SKM-1 (cell line): ENCODE data around the gene FAXDC2.
A peak's percentile ranks its signal among the peaks of the same experiment; 100 is the strongest.

Experiments
- DNase-seq: peaks from one replicate; lab custom pipeline; 2025; ENCODE audit not compliant: unreplicated experiment; lab: John Stamatoyannopoulos, UW

The FAXDC2 gene, protein sequence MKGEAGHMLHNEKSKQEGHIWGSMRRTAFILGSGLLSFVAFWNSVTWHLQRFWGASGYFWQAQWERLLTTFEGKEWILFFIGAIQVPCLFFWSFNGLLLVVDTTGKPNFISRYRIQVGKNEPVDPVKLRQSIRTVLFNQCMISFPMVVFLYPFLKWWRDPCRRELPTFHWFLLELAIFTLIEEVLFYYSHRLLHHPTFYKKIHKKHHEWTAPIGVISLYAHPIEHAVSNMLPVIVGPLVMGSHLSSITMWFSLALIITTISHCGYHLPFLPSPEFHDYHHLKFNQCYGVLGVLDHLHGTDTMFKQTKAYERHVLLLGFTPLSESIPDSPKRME

GRCh38 chr5:154850255-154851062 lies at the start of gene FAXDC2:
TSS of gene FAXDC2 (minus strand) at chr5:154850603. CDS start at chr5:154838178, 12,425 bp downstream.
- no peak for DNase-seq

DNA sequence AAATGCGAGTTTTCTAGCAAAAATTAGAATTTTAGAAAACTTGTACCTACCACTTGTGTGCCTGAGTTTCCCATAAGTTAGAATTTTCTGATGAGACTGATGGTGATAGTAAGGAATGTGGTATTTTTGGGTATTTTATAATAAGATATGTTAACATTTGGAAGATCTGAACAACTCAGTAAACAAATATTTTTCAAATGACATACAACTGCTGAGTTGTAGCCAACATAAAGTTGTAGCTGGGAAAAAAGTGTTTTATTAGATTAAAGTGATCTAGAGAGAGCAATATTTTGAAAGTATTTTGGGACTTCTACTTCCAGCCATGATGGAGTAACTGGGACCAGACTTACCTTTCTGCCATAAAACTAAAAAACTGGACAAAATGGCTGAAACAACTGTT lies 49.7 kb upstream of the FAXDC2 start:
- DNase-seq: no peak

DNA sequence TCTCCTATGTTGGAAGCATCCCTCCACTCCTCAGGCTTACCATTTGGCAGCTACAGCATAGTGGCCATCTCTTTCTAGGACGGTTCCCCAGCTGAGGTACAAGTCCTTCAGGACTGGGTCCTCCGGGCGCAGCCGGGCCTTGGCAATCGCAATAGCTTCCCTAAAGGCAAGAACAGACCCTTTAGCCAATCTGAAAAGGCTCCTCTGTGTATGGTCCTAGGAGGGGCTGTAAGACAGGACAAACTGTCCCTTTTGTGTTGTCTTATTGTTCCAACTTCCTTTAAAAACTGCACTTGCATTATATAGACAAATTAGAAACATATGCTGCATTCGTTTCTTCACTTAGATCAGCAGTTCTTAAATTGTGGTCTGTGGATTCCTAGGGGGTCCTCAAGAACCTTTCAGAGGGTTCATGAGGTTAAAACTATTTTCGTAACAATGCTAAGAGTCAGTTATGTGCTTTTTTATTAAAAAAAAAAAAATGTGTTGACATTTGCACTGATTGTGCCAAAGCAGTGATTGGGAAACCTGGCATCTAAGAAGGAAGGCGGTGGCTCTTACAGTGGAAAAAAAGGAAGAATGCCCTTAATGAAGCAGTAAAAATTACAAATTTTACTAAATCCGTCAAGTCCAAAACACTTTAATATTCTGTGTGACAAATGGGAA lies 48.9 kb upstream of the FAXDC2 start:
- no peak for DNase-seq

GRCh38 chr5:154898210-154898609 lies 47.8 kb upstream of the FAXDC2 start:
- DNase-seq: no peak

- DNase-seq: no peak
Measured at GRCh38 chr5:154896562-154897165, 46.3 kb upstream of the FAXDC2 start.

- DNase-seq: no peak
Measured at GRCh38 chr5:154895606-154896561, 45.5 kb upstream of the FAXDC2 start.

DNA sequence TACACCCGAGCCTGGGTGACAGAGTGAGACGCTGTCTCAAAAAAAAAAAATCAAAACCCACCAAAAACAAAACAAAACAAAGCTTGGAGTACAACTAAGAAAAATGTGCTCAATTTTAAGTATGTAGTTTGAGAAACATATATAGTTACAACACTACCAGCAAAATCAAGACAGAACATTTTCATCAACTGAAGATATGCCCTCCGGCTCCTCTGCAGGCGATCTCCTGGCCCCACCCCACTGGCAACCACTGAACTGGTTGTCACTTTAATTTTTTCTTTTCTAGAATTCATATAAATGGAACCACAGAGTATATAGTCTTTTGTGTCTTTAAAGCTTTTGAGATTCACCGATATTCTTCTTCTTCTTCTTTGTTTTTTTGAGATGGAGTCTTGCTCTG lies 43.0 kb upstream of the FAXDC2 start:
- no peak for DNase-seq

DNA sequence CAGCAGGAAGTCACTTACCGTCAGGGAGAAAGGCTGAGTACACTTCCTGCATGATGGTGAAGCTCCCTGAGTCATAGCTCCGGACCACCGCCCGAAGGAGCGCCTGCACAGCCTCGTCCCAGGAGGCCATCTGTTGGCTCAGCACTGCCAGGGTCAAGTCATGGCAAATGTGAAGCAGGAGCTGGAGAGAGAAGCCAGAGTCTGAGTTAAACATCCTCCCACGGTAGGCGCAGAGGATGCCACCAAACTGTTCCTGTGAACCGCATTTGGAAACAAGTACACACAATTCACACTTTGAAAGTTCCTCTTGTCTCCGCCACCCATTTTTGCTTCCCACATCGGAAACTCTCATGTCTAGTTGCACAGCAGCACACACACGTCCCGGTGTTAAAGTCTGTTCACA lies 42.0 kb upstream of the FAXDC2 start:
- DNase-seq: no peak

GRCh38 chr5:154885439-154885838 lies 35.0 kb upstream of the FAXDC2 start:
- peak; percentile 78 for DNase-seq

DNA sequence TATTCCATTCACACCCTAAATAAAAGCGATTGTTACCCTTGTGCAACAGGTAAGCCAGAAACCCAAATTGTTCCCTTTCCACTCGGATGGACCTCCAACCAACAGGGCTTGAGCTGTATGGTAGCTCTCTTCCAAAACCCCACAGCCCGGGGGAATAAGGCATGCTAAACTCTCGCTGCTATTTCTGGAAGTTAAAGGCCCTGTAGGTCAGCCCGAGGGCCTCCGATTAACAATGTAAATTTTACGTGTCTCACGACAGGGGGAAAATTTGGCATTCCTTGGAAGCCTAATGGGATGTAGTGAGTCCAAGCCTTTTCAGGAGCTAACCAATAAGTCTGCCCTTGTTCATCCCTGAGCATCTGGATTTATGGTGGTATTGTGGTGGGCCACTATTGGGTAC lies 34.0 kb upstream of the FAXDC2 start:
- no peak for DNase-seq

DNA sequence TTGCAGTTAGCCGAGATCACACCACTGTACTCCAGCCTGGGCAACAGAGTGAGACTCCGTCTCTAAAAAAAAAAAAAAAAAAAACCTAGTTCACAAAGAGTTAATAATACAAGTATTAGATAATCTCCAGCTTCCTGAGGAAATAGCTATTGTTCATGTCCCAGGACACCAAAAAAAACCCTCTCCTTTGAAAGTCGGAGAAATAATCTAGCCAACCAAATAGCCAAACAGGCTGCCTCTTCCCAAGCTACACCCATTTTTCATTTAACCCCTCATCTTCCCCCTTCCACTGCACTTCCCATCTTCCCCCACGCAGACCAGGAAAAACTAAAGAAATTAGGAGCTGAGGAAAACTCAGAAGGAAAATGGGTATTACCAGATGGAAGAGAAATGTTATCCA lies 31.6 kb upstream of the FAXDC2 start:
- no peak for DNase-seq

- DNase-seq: no peak
Measured at GRCh38 chr5:154878642-154879335, 28.4 kb upstream of the FAXDC2 start.

DNA sequence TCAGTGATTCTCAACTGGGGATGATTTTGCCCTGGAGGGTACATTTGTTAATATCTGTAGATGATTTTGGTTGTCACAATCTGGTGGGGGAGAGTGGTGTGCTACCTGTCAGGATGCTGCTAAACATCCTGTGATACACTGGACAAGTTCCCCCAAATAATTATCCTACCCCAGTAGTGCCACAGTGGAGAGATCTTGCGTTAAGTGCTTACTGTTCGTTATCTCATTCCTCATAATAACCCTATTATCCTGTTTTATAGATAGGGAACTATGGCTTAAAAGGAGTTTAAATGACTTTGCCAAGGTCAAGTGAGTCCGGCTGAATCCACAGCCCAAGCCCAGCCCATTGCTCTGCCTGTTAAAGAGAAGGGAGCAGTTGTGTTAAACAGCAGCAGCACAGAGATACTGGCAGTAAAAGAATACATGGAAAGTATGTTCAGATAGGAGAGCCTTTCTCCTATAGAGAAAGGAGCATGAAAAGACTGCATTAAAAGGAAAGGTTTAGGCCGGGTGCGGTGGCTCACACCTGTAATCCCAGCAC lies 23.5 kb upstream of the FAXDC2 start:
- DNase-seq: no peak

DNA sequence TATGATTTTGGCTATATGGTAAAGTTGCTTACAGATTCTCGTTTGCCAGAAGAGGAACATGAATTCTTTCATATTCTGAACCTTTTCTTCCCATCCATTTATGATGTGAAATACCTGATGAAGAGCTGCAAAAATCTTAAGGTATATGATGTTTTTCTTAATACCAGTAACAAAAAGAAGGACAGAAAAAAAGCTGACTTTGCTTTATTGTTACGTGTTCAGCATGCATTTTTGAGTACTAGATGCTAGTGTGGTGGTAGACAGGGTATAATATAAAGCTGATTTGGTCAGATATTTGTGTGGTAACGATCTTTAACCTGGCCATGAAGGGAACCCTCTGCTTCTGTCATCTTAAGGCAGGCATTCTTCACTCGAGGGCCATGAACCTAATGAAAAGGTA lies 21.3 kb upstream of the FAXDC2 start:
- DNase-seq: no peak

GRCh38 chr5:154868702-154869101 lies 18.3 kb upstream of the FAXDC2 start:
- no peak for DNase-seq

- no peak for DNase-seq
Measured at GRCh38 chr5:154866841-154867240, 16.4 kb upstream of the FAXDC2 start.

GRCh38 chr5:154865466-154866184 lies 15.2 kb upstream of the FAXDC2 start:
- no peak for DNase-seq

GRCh38 chr5:154863291-154864080 lies 13.1 kb upstream of the FAXDC2 start:
- DNase-seq: no peak
